GM23248 (cell line): ENCODE results near the gene CT47A1.
"Not testable (repeated sequence)": the region's sequence is repeated elsewhere in the genome, so short reads cannot be mapped to it uniquely, and the experiment has no call there.

Experiments
- EZH2 ChIP-seq: fragments of 200-600 bp; sonication (generic); IDR thresholded peaks from 2 replicates; pipeline ENCODE4 v1.6.1; 2018; ENCODE audit warnings: antibody characterized with exemption, mild to moderate bottlenecking; ENCODE audit not compliant: insufficient read depth, poor library complexity, severe bottlenecking
- EZH2phosphoT487 ChIP-seq: fragments of 200-600 bp; sonication (generic); IDR thresholded peaks from 2 replicates; pipeline ENCODE4 v1.6.1; 2018; ENCODE audit warnings: antibody characterized with exemption, moderate library complexity, mild to moderate bottlenecking, low read depth; ENCODE audit not compliant: insufficient read depth

- TF ChIP-seq EZH2, EZH2phosphoT487: not testable (repeated sequence)
Measured at GRCh38 chrX:120985660-120986059, at the start of gene CT47A1.
